ENCODE results near the gene MTO1. TPM values are rescaled to one million over a fixed set of nuclear protein-coding genes. Genes with fewer than 3 reads are reported as not detected.
A peak's percentile ranks its signal among the peaks of the same experiment; 100 is the strongest.
"Not testable (repeated sequence)": the region's sequence is repeated elsewhere in the genome, so short reads cannot be mapped to it uniquely, and the experiment has no call there.

Gene MTO1
- total and polyA plus RNA-seq, 2 of the 4 experiments (the other 2 are of a cell fraction), result 15.0 to 39.8 TPM

- Histone ChIP-seq H4K20me1 (ENCODE audit: insufficient read depth, low read length) (peaks cover 64% of the 10 kb centered on the region), H3K4ac (ENCODE audit: low read depth, low read length) (0 out of 2 replicates have a peak overlapping the region, but pooled peaks have one; percentile 0), H3K27ac (ENCODE audit: insufficient read depth, low read length) (peak overlapping the region; percentile 96), H3K23ac (ENCODE audit: low read depth, low read length) (peak overlapping the region; percentile 41), H3K79me1 (ENCODE audit: low read depth in 1 of 2, low read length in 2 of 2) (peaks cover 7 to 41% of the 10 kb centered on the region in 2 experiments; a peak in 2 of 4 replicates), H3K4me2 (ENCODE audit: low read depth, low read length) (peak overlapping the region; percentile 90), H3K56ac (ENCODE audit: extremely low read depth, insufficient read depth, low read length) (peak overlapping the region; percentile 96), H3K36me3 (ENCODE audit: control insufficient read depth, insufficient read depth, low read length) (peaks cover 44% of the 10 kb centered on the region), H3K9ac (ENCODE audit: low read depth, low read length) (peak overlapping the region; percentile 99), H4K8ac (ENCODE audit: low read depth in 2 of 2, low read length in 2 of 2) (peak overlapping the region in 1 of 2 experiments; percentile 79; a peak in 1 of 4 replicates), H3K4me3 (ENCODE audit: insufficient read depth, low read depth, low read length) (peak overlapping the region; percentile 84), H3K14ac (replicated peaks; ENCODE audit: low read depth, low read length) (peak overlapping the region; percentile 99), H2BK5ac (ENCODE audit: low read depth, low read length, poor library complexity, severe bottlenecking) (peak overlapping the region; percentile 94), H3K18ac (ENCODE audit: low read depth, low read length) (peak overlapping the region; percentile 10; the same call in 1 of the 2 replicates)
- intact Hi-C loops (cut with micrococcal nuclease); H3K9me3 ChIP-seq (ENCODE audit: control insufficient read depth, insufficient read depth, low read length); in situ Hi-C loops (cut with MboI; ENCODE audit: low sequenced_read_pairs); H3K9me1 ChIP-seq (ENCODE audit: insufficient read depth, low read length); H2AK9ac ChIP-seq (replicated peaks; ENCODE audit: low read depth, low read length, poor library complexity); H4K91ac ChIP-seq (ENCODE audit: insufficient read depth, low read depth, low read length); BruUV-seq (replicated peaks); dilution Hi-C loops (cut with HindIII; ENCODE audit: low sequenced_read_pairs, unreplicated experiment); H2BK15ac ChIP-seq (ENCODE audit: low read depth, low read length); H2AFZ ChIP-seq (replicated peaks; ENCODE audit: low read length, poor library complexity); H3K27me3 ChIP-seq (ENCODE audit: control insufficient read depth, insufficient read depth, low read length); H2BK20ac ChIP-seq (ENCODE audit: low read depth, low read length); H2BK120ac ChIP-seq (ENCODE audit: low read depth, low read length); ATAC-seq (ENCODE audit: low read depth); H2AK5ac ChIP-seq (ENCODE audit: low read depth, low read length); H3K4me1 ChIP-seq (ENCODE audit: control insufficient read depth, insufficient read depth, low read length); H4K5ac ChIP-seq (ENCODE audit: low read depth, low read length): not testable (repeated sequence)
- TF ChIP-seq CHD1 (IDR thresholded peaks at IDR 0.05; ENCODE audit: low read depth, low read length), result peak; percentile 18; the same call in 1 of the 2 replicates
- peak; percentile 11 for DNase-seq
- no CpG with 5 or more reads among the region's 8 CpGs for WGBS, 2 experiments (ENCODE audit: extremely low coverage in 2 of 2, insufficient read length in 1 of 2)
- CTCF ChIA-PET, result interaction anchor here (0.6 to 1.2 kb wide), 2 partner anchors 41 to 61 kb away, joined by 3 read pairs; no protein-coding TSS in a partner anchor
- POLR2A ChIA-PET (ENCODE audit: unreplicated experiment), result interaction anchor here (0.7 to 3.2 kb wide), 5 partner anchors 47 to 134 kb away, joined by 3 to 35 read pairs (median 7); partner anchors contain the start of gene SLC17A5
Measured at GRCh38 chr6:73518982-73519881, 57.7 kb downstream of the MTO1 start.

Data from IMR-90 (cell line).